SK-N-SH treated with all-trans-retinoic acid at 6 μM for 48 hours (cell line): ENCODE results near the gene SMG1.

Experiments used
- BACH2 ChIP-seq: fragments of 250-450 bp; sonication (Bioruptor Pico); IDR thresholded peaks from 2 replicates; pipeline ENCODE4 v1.9.0; 2021; ENCODE audit warnings: mild to moderate bottlenecking, borderline replicate concordance
- CSDC2 ChIP-seq: fragments of 250-450 bp; sonication (Bioruptor Pico); IDR thresholded peaks from 2 replicates; pipeline ENCODE4 v1.5.0; 2020; ENCODE audit warnings: mild to moderate bottlenecking, moderate library complexity
- ESRRG ChIP-seq: fragments of 250-450 bp; sonication (Bioruptor Pico); IDR thresholded peaks from 2 replicates; pipeline ENCODE4 v1.6.1; 2021; ENCODE audit warnings: mild to moderate bottlenecking
- OSR1 ChIP-seq: fragments of 250-450 bp; sonication (Bioruptor Pico); IDR thresholded peaks from 2 replicates; pipeline ENCODE4 v1.8.0; 2022; ENCODE audit warnings: moderate library complexity, mild to moderate bottlenecking, inconsistent platforms
- TCF4 ChIP-seq: fragments of 250-450 bp; sonication (Bioruptor Pico); IDR thresholded peaks from 2 replicates; pipeline ENCODE4 v1.8.0; 2021; ENCODE audit warnings: mild to moderate bottlenecking, moderate library complexity, borderline replicate concordance
- ZFP3 ChIP-seq: fragments of 250-450 bp; sonication (Bioruptor Pico); IDR thresholded peaks from 2 replicates; pipeline ENCODE4 v1.5.0; 2020; ENCODE audit warnings: mild to moderate bottlenecking, moderate library complexity
- ZFP30 ChIP-seq: fragments of 450-650 bp; formaldehyde crosslinking; IDR thresholded peaks from 2 replicates; pipeline ENCODE4 v1.5.0; 2022; ENCODE audit warnings: mild to moderate bottlenecking, moderate library complexity
- ZNF70 ChIP-seq: fragments of 450-650 bp; formaldehyde crosslinking; IDR thresholded peaks from 2 replicates; pipeline ENCODE4 v1.5.0; 2020; ENCODE audit warnings: mild to moderate bottlenecking, moderate library complexity
- ZNF8 ChIP-seq: fragments of 450-650 bp; formaldehyde crosslinking; IDR thresholded peaks from 2 replicates; pipeline ENCODE4 v1.5.0; 2020; ENCODE audit warnings: mild to moderate bottlenecking, moderate library complexity
- TF ChIP-seq, protein P1 (sequence below): fragments of 250-450 bp; sonication (Bioruptor Pico); IDR thresholded peaks from 2 replicates; pipeline ENCODE4 v1.8.0; 2020; ENCODE audit warnings: mild to moderate bottlenecking, moderate library complexity, borderline replicate concordance

DNA sequence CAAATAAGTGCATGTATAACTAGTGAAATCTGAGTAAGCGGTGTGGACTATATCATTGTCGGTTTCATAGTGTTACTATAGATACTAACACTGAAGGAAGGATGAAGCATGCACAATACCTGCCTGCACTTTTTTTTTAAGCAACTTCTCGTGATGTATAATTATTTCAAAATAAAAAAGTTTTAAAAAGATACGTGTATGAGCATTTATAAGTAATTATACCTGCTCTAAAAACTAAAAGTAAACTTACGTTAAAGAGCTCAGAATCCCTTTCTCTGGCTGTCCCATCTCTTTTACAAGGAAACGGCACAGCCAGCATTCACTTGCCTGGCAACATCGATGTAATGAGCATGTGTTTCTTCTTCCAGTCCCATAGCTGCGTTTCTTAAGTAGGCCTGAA, 93.6 kb downstream of the SMG1 start:
- TF ChIP-seq BACH2 (CRISPR knock-in tag) (no peak), ESRRG (CRISPR knock-in tag) (no peak), ZFP3 (CRISPR knock-in tag) (no peak), TCF4 (CRISPR knock-in tag) (no peak), ZFP30 (CRISPR knock-in tag) (no peak), CSDC2 (CRISPR knock-in tag) (no peak), OSR1 (CRISPR knock-in tag) (no peak), ZNF8 (no peak), ZNF70 (CRISPR knock-in tag) (no peak)
- TF ChIP-seq, protein P1, sequence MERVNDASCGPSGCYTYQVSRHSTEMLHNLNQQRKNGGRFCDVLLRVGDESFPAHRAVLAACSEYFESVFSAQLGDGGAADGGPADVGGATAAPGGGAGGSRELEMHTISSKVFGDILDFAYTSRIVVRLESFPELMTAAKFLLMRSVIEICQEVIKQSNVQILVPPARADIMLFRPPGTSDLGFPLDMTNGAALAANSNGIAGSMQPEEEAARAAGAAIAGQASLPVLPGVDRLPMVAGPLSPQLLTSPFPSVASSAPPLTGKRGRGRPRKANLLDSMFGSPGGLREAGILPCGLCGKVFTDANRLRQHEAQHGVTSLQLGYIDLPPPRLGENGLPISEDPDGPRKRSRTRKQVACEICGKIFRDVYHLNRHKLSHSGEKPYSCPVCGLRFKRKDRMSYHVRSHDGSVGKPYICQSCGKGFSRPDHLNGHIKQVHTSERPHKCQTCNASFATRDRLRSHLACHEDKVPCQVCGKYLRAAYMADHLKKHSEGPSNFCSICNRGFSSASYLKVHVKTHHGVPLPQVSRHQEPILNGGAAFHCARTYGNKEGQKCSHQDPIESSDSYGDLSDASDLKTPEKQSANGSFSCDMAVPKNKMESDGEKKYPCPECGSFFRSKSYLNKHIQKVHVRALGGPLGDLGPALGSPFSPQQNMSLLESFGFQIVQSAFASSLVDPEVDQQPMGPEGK = no peak
